Activated gamma-delta T cell treated with anti-CD3 and anti-CD28 coated beads, Interleukin-2, amount 50 U/mL, for 16 hours (primary cell): Measurements from ENCODE around the gene STKLD1.

Source experiments
- DNase-seq: peaks from one replicate; pipeline ENCODE4 v3.0.0-alpha.2; 2020; ENCODE audit warnings: low read depth

Gene STKLD1

GRCh38 chr9:133417541-133418461, 41.6 kb downstream of the STKLD1 start, which contains the start of gene REXO4:
Gene REXO4 (minus strand): TSS chr9:133418010. CDS start chr9:133417844, 166 bp downstream.
- DNase-seq, result peak; percentile 62

GRCh38 chr9:133419005-133419404, 42.8 kb downstream of the STKLD1 start:
- DNase-seq, result no peak

DNA sequence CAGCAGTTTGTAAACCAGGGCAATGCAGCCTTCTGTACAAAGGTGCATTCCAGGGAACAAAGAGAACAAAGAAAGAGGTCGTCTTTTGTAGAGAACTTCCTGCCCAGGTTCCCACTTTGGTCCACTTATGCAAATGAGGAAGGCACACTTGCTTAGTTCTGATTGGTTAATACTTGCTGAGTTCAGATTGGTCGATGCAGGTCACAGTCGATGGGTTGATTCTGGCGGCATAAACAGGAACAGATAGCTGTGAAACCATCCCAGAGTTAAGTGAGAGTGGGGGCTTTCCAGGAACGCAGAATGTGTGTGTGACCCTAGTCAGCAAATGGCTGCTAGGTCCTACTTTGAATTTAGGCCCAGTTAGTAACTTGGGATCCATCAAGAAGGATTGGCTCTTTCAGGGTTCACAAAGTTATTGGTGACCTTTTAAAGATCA, 44.2 kb downstream of the STKLD1 start:
- DNase-seq, result no peak

GRCh38 chr9:133421615-133422542, 45.7 kb downstream of the STKLD1 start, which contains the start of gene ADAMTS13:
Gene ADAMTS13 (plus strand): TSS chr9:133422367. CDS start chr9:133422444, 77 bp downstream.
- DNase-seq, result no peak

- no peak for DNase-seq
These were observed 47.0 kb downstream of the STKLD1 start for GRCh38 chr9:133423216-133423615.

GRCh38 chr9:133424187-133424586, 48.0 kb downstream of the STKLD1 start:
- no peak for DNase-seq

DNA sequence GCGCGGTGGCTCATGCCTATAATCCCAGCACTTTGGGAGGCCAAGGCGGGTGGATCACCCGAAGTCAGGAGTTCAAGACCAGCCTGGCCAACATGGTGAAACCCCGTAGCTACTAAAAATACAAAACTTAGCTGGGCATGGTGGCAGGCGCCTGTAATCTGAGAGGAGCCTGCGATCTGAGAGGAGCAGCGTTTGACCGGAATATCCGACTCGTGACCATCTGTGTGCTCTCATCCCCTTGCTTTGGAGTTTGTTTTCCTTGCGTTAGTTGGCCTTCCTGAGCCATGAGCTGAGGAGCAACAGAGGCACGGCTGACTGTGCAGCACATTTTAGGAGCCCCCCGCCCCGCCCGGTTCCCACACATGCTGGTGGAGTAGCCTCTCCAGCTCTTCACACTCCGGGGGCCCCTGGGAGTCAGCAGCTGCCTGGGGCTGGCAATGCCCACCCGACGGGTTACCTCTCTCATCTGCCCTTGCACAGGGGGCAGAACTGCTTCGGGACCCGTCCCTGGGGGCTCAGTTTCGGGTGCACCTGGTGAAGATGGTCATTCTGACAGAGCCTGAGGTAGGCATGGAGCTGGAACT, 49.0 kb downstream of the STKLD1 start:
- DNase-seq, result no peak

DNA sequence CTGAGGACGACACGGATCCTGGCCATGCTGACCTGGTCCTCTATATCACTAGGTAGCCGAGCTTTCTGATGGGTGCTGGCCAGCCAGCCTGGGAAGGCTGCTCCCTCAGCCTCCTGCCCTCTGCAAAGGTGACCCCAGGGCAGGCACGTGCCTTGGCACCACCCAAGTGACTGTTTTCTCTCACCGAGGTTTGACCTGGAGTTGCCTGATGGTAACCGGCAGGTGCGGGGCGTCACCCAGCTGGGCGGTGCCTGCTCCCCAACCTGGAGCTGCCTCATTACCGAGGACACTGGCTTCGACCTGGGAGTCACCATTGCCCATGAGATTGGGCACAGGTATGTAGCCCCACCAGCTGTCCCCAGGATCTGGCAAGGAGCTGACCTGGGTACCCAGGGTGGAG, 49.8 kb downstream of the STKLD1 start:
- DNase-seq, result no peak

DNA sequence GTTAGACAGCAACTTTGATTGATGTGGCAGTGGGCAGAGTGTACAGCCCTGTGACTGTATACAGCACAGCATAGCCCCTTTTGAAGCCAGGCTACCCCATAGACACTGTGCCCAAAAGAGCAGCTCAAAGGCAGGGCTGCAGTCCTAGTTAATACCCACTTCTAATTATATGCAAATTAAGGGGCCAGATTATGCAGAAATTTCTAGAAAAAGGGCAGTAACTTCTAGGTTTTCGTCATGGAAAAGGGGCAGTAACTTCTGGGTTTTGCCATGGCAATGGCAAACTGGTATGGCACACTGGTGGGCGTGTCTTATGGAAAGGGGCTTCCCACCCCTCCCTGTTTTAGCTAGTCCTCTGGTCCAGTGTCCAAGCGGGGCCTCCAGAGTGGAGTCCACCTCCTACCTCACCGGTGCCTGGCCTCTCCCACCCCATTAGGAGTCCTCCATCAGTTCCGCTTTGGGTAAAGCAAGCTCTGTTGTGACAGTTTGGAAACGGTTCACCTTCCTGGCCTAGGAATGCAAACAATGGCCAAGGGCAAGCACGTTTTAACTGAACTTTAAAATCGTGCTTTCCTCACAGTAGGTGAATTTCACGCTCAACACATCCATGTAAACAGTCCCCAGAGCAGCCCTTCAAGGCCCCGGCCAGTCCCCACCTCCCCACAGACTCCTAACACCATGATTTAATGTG, 51.6 kb downstream of the STKLD1 start:
- DNase-seq, result no peak

- no peak for DNase-seq
These were observed 52.5 kb downstream of the STKLD1 start for GRCh38 chr9:133428617-133429101.

DNA sequence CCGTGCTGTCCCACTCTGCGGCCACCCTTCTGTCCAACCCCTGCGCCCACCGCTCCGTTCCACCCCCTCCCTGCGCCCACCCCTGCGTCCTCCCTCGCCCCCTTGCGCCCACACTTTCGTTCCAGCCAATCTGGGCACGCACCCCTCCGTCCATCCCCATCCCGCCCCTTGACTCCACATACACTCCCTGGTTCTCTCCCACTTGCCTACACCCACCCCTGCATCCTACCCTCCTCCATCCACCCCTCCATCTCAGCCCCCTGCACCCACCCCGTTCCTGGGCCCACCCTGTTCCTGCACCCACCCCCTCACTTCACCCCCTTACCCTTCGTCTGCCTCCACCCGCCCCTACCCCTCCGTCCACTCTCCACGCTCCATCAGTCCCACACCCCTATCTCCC, 53.0 kb downstream of the STKLD1 start:
- no peak for DNase-seq

GRCh38 chr9:133429641-133430161, 53.5 kb downstream of the STKLD1 start:
- no peak for DNase-seq

DNA sequence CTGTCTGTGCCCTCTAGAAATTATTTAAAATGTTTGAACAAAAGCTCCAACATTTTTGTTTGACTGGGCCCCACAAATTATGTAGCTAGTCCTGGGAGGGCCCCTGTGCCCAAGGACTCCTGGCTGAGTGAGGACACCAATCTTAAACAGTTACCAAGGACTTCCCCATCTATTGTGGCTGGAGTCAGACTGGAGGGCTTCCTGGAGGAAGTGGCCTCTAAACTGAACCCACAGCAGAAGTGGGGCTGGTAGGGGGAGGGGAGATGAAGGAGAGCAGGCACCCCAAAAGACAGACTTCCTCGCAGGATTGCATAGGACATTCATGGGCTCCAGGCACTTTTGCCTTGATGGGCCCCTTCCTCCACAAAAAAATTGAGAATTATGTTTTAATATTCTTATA, 54.1 kb downstream of the STKLD1 start:
- DNase-seq, result no peak

DNA sequence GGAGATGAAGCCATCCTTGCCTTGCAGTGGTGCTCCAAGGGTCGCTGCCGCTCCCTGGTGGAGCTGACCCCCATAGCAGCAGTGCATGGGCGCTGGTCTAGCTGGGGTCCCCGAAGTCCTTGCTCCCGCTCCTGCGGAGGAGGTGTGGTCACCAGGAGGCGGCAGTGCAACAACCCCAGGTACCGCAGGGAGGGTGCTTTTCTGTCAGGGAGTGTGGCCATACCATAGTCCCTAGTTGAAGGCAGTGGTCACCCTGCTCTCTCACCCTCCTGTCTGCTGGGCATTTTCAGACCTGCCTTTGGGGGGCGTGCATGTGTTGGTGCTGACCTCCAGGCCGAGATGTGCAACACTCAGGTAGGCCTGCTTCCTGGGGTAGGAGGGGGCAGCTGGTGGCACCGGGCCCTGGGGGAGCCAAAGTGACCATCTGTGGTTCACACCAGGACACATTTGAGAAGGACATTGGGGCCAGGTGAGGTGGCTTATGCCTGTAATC, 57.2 kb downstream of the STKLD1 start:
- no peak for DNase-seq

DNA sequence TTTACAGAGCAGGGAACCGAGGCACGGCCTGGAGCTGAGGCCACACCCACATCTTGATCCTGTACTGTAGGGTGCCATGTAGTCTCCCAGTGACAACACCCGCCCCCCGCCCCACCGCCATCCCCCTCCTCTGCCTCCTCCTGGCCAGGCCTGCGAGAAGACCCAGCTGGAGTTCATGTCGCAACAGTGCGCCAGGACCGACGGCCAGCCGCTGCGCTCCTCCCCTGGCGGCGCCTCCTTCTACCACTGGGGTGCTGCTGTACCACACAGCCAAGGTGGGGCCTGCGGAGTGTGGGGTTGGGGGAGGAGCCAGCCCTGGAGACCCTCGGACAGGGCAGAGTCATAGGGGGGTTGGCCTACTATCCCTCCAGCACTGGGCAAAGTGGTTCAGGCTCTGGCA, 60.5 kb downstream of the STKLD1 start:
- DNase-seq, result no peak

- no peak for DNase-seq
These were observed 61.8 kb downstream of the STKLD1 start for GRCh38 chr9:133437753-133438531.

DNA sequence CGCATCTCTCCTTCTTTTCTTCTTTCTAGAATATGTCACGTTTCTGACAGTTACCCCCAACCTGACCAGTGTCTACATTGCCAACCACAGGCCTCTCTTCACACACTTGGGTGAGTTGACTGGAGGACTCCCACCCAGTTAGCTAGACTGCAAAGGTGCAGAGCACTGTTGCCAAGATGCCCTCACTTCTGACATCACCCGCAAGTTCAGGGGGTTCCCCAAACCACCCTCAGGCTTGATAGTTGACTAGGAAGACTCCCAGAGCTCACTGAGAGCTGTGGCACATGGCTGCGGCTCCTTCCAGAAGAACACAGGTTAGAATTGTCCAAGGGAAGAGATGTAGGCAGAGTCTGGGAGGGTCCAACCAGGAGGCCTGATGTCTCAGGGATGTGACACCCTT, 63.2 kb downstream of the STKLD1 start:
- no peak for DNase-seq

DNA sequence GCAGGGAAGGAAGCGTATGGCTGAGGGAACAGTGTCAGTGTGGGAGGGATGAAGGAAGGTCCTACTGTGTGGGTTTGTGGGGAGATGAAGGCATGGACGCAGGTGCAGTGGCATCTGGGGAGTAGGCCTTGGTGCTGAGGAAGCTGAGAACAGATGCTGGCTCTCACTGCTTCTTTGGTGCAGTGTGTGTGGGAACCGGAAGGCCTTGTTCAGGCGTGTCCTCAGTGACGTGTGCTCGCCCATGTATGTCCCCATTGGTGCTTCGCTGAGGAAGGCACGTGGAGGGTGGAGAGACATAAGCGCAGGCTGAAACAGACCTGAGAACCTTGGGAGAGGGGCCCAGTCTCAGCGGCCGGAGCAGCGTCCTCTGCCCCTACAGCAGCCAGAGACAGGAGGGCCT, 64.7 kb downstream of the STKLD1 start:
- no peak for DNase-seq

DNA sequence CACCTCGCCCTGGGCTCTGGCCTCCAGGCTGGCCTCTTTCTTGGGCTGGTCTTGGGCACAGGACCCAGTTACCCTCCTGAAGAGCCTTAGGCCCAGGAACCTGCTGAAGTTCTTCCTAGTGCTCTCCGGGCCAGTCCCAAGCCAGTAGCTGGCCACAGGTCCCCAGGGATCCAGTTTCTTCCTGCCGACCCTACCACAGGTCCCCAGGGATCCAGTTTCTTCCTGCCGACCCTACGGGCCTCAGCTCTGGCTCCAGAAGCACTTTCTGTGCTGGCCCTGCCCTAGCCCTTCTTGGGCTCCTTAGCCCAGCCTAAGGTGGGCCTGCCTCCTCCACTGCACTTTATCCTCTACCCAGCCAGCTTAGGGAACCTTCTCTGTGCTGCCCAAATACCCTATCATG, 65.4 kb downstream of the STKLD1 start:
- no peak for DNase-seq

DNA sequence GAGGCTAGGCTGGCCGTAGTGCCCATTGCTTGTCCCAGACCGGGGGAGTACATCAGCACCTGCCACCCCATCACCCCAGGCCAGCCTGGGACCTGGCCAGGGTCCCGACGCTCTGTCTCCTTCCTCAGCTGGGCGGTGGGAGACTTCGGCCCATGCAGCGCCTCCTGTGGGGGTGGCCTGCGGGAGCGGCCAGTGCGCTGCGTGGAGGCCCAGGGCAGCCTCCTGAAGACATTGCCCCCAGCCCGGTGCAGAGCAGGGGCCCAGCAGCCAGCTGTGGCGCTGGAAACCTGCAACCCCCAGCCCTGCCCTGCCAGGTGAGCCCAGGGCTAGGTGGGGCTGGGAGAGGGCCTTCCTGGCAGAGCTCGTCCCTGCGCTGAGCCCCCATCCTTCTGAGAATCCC, 67.1 kb downstream of the STKLD1 start:
- DNase-seq, result no peak
